ENCODE results near the gene RAP1GAP2.

The RAP1GAP2 gene

GRCh38 chr17:2798188-2798587 lies 1.9 kb downstream of the RAP1GAP2 start:
- in situ Hi-C loops (cut with HindIII; ENCODE audit: low pct_ligation_motif_present, low sequenced_read_pairs) = no loop called here
- Histone ChIP-seq H3K27ac (no peak overlapping the region), H3K36me3 (replicated peaks) (no peaks in the 10 kb centered on the region), H3K27me3 (replicated peaks) (peaks cover 10% of the 10 kb centered on the region), H3K4me3 (ENCODE audit: low read depth, low read length) (no peak overlapping the region)
- no peak for TF ChIP-seq CTCF (IDR thresholded peaks at IDR 0.05; ENCODE audit: low read depth, low read length, missing control alignments)
- no peak for DNase-seq

GRCh38 chr17:2798678-2799077 lies 2.4 kb downstream of the RAP1GAP2 start:
- no peak overlapping the region for H3K27ac ChIP-seq
- peaks cover 10% of the 10 kb centered on the region for H3K27me3 ChIP-seq (replicated peaks)
- no peak for TF ChIP-seq CTCF (IDR thresholded peaks at IDR 0.05; ENCODE audit: low read depth, low read length, missing control alignments)
- in situ Hi-C loops (cut with HindIII; ENCODE audit: low pct_ligation_motif_present, low sequenced_read_pairs) = no loop called here
- no peak for DNase-seq
- H3K36me3 ChIP-seq (replicated peaks) = no peaks in the 10 kb centered on the region
- H3K4me3 ChIP-seq (ENCODE audit: low read depth, low read length) = no peak overlapping the region

- Histone ChIP-seq H3K36me3 (replicated peaks) (no peaks in the 10 kb centered on the region), H3K27me3 (replicated peaks) (peaks cover 10% of the 10 kb centered on the region), H3K4me3 (ENCODE audit: low read depth, low read length) (no peak overlapping the region), H3K27ac (no peak overlapping the region)
- TF ChIP-seq CTCF (IDR thresholded peaks at IDR 0.05; ENCODE audit: low read depth, low read length, missing control alignments) = no peak
- no peak for DNase-seq
- in situ Hi-C loops (cut with HindIII; ENCODE audit: low pct_ligation_motif_present, low sequenced_read_pairs) = no loop called here
These were observed 3.4 kb downstream of the RAP1GAP2 start for GRCh38 chr17:2799653-2800052.

GRCh38 chr17:2800367-2800766 lies 4.1 kb downstream of the RAP1GAP2 start:
- H3K27me3 ChIP-seq (replicated peaks) = peaks cover 10% of the 10 kb centered on the region
- in situ Hi-C loops (cut with HindIII; ENCODE audit: low pct_ligation_motif_present, low sequenced_read_pairs) = no loop called here

GRCh38 chr17:2801841-2802240 lies 5.6 kb downstream of the RAP1GAP2 start:
- no peak overlapping the region for H3K4me3 ChIP-seq (ENCODE audit: low read depth, low read length)
- TF ChIP-seq CTCF (IDR thresholded peaks at IDR 0.05; ENCODE audit: low read depth, low read length, missing control alignments) = no peak
- in situ Hi-C loops (cut with HindIII; ENCODE audit: low pct_ligation_motif_present, low sequenced_read_pairs) = no loop called here
- H3K27ac ChIP-seq = no peak overlapping the region
- H3K27me3 ChIP-seq (replicated peaks) = peaks cover 10% of the 10 kb centered on the region
- H3K36me3 ChIP-seq (replicated peaks) = no peaks in the 10 kb centered on the region
- DNase-seq = no peak

More at GRCh38 chr17:2800367-2800766, 4.1 kb downstream of the RAP1GAP2 start:
- no peak for TF ChIP-seq CTCF (IDR thresholded peaks at IDR 0.05; ENCODE audit: low read depth, low read length, missing control alignments)
- no peak for DNase-seq
- H3K27ac ChIP-seq = no peak overlapping the region
- H3K4me3 ChIP-seq (ENCODE audit: low read depth, low read length) = no peak overlapping the region
- H3K36me3 ChIP-seq (replicated peaks) = no peaks in the 10 kb centered on the region

GRCh38 chr17:2802574-2802973 lies 6.3 kb downstream of the RAP1GAP2 start:
- DNase-seq = no peak
- TF ChIP-seq CTCF (IDR thresholded peaks at IDR 0.05; ENCODE audit: low read depth, low read length, missing control alignments) = no peak
- no peak overlapping the region for H3K4me3 ChIP-seq (ENCODE audit: low read depth, low read length)
- H3K27ac ChIP-seq = no peak overlapping the region
- in situ Hi-C loops (cut with HindIII; ENCODE audit: low pct_ligation_motif_present, low sequenced_read_pairs) = no loop called here
- H3K27me3 ChIP-seq (replicated peaks) = peaks cover 10% of the 10 kb centered on the region
- no peaks in the 10 kb centered on the region for H3K36me3 ChIP-seq (replicated peaks)
